Calu3 (cell line): ENCODE results near the gene ZFAND4. TPM values are rescaled to one million over a fixed set of nuclear protein-coding genes. Genes with fewer than 3 reads are reported as not detected.

Experiments used
- BruUV-seq: library from RNA; stranded (reverse); fragments of 400-500 nt; replicated peaks from 2 replicates; lab custom pipeline; 2021; lab: Mats Ljungman, UMichigan
- CTCF ChIA-PET: fragments of 300-600 bp; sonication (Branson Sonifier 250); formaldehyde crosslinking; loops from one replicate; lab custom pipeline; 2022; ENCODE audit warnings: antibody characterized with exemption; lab: Charles Lee
- DNase-seq: peaks from one replicate; pipeline ENCODE4 v3.0.0; 2022
- H3K27ac Mint-ChIP-seq: one replicate; pipeline ENCODE4 v1.8.0; 2022; ENCODE audit warnings: mixed read lengths; ENCODE audit not compliant: unreplicated experiment
- H3K27me3 Mint-ChIP-seq: one replicate; pipeline ENCODE4 v1.8.0; 2022; ENCODE audit warnings: mixed read lengths; ENCODE audit not compliant: unreplicated experiment
- H3K36me3 Mint-ChIP-seq: one replicate; pipeline ENCODE4 v1.8.0; 2022; ENCODE audit warnings: mild to moderate bottlenecking, moderate library complexity, mixed read lengths; ENCODE audit not compliant: insufficient read depth, unreplicated experiment
- H3K4me1 Mint-ChIP-seq: one replicate; pipeline ENCODE4 v1.8.0; 2022; ENCODE audit warnings: mild to moderate bottlenecking, low read depth, mixed read lengths; ENCODE audit not compliant: unreplicated experiment
- H3K4me3 Mint-ChIP-seq: one replicate; pipeline ENCODE4 v1.8.0; 2022; ENCODE audit warnings: mild to moderate bottlenecking, low read depth, moderate library complexity, mixed read lengths; ENCODE audit not compliant: unreplicated experiment
- H3K9me3 Mint-ChIP-seq: one replicate; pipeline ENCODE4 v1.8.0; 2022; ENCODE audit warnings: low read depth, mixed read lengths; ENCODE audit not compliant: unreplicated experiment
- CTCF ChIP-seq: fragments of 200-600 bp; IDR thresholded peaks from one replicate; pipeline ENCODE4 v1.8.0; 2022; ENCODE audit warnings: antibody characterized with exemption; ENCODE audit not compliant: unreplicated experiment
- intact Hi-C: fragments of 100-400 bp; cut with micrococcal nuclease; formaldehyde crosslinking; loops from one replicate; pipeline ENCODE4 v1.10.0; 2022; ENCODE audit not compliant: unreplicated experiment
- total RNA-seq: library from RNA; stranded (reverse); gene quantifications from 2 replicates; pipeline ENCODE4 v1.2.3, GENCODE V29; 2022

Gene ZFAND4
- total RNA-seq, 1 experiment from 2014 or later: 7.5 TPM

- BruUV-seq: no TSS peak
- no peaks in the 10 kb centered on the region for H3K9me3 Mint-ChIP-seq
- CTCF ChIA-PET: interaction anchor here (0.7 kb wide), 1 partner anchor 27 kb away, joined by 3 read pairs; no protein-coding TSS in a partner anchor
Observed at GRCh38 chr10:45649296-45649695, 23.3 kb downstream of the ZFAND4 start.

GRCh38 chr10:45647118-45647517 is 25.5 kb downstream of the ZFAND4 start:
- Mint-ChIP-seq H3K27me3 (no peaks in the 10 kb centered on the region), H3K9me3 (no peaks in the 10 kb centered on the region), H3K4me3 (no peak overlapping the region), H3K36me3 (no peaks in the 10 kb centered on the region), H3K27ac (no peak overlapping the region), H3K4me1 (no peaks in the 10 kb centered on the region)
- intact Hi-C loops: no loop called here
- no TSS peak for BruUV-seq
- CTCF ChIA-PET: no interaction called here
- no peak for TF ChIP-seq CTCF
- no peak for DNase-seq

More at GRCh38 chr10:45649296-45649695, 23.3 kb downstream of the ZFAND4 start:
- no peaks in the 10 kb centered on the region for H3K36me3 Mint-ChIP-seq
- no peak overlapping the region for H3K27ac Mint-ChIP-seq
- intact Hi-C loops: no loop called here
- no peak for TF ChIP-seq CTCF
- no peak overlapping the region for H3K4me3 Mint-ChIP-seq
- H3K4me1 Mint-ChIP-seq: no peaks in the 10 kb centered on the region
- H3K27me3 Mint-ChIP-seq: no peaks in the 10 kb centered on the region
- no peak for DNase-seq

- no peak for TF ChIP-seq CTCF
- CTCF ChIA-PET: no interaction called here
- no TSS peak for BruUV-seq
- intact Hi-C loops: no loop called here
- no peaks in the 10 kb centered on the region for H3K4me1 Mint-ChIP-seq
- H3K27ac Mint-ChIP-seq: no peak overlapping the region
- H3K4me3 Mint-ChIP-seq: no peak overlapping the region
- H3K36me3 Mint-ChIP-seq: no peaks in the 10 kb centered on the region
- H3K27me3 Mint-ChIP-seq: no peaks in the 10 kb centered on the region
- no peak for DNase-seq
- H3K9me3 Mint-ChIP-seq: no peaks in the 10 kb centered on the region
Observed at GRCh38 chr10:45646384-45647050, 26.1 kb downstream of the ZFAND4 start.

- no peak overlapping the region for H3K4me3 Mint-ChIP-seq
- H3K27me3 Mint-ChIP-seq: no peaks in the 10 kb centered on the region
- DNase-seq: no peak
- H3K36me3 Mint-ChIP-seq: no peaks in the 10 kb centered on the region
- no peak for TF ChIP-seq CTCF
- CTCF ChIA-PET: no interaction called here
- no peaks in the 10 kb centered on the region for H3K4me1 Mint-ChIP-seq
- no peaks in the 10 kb centered on the region for H3K9me3 Mint-ChIP-seq
- BruUV-seq: no TSS peak
- no peak overlapping the region for H3K27ac Mint-ChIP-seq
- intact Hi-C loops: no loop called here
Observed at GRCh38 chr10:45644527-45644926, 28.0 kb downstream of the ZFAND4 start.
